Activated CD4-positive, alpha-beta T cell treated with anti-CD3 and anti-CD28 coated beads for 36 hours (primary cell): ENCODE data around the gene AKR1B1. TPM values are rescaled to one million over a fixed set of nuclear protein-coding genes. Genes with fewer than 3 reads are reported as not detected.

Source experiments
- ATAC-seq: fragments of 200-7000 bp; cut with Tn5 transposase; one replicate; pipeline ENCODE4 v1.10.0; 2021; ENCODE audit warnings: mild to moderate bottlenecking, moderate library complexity
- CTCF ChIA-PET: fragments of 350-600 bp; sonication (Branson Sonifier 250); formaldehyde crosslinking; loops from one replicate; lab custom pipeline; 2021; ENCODE audit warnings: antibody characterized with exemption; lab: Charles Lee
- POLR2A ChIA-PET: fragments of 350-600 bp; sonication (Branson Sonifier 250); formaldehyde crosslinking; loops from one replicate; lab custom pipeline; 2021; ENCODE audit warnings: antibody characterized with exemption, inconsistent platforms; lab: Charles Lee
- DNase-seq: peaks from one replicate; pipeline ENCODE4 v3.0.0-alpha.2; 2020
- H3K27ac Mint-ChIP-seq: one replicate; pipeline ENCODE4 v1.8.0; 2021; ENCODE audit warnings: mixed read lengths
- H3K27me3 Mint-ChIP-seq: one replicate; pipeline ENCODE4 v1.8.0; 2021; ENCODE audit warnings: mixed read lengths
- H3K36me3 Mint-ChIP-seq: one replicate; pipeline ENCODE4 v1.8.0; 2021; ENCODE audit warnings: low read depth, mixed read lengths
- H3K4me1 Mint-ChIP-seq: one replicate; pipeline ENCODE4 v1.8.0; 2021; ENCODE audit warnings: mixed read lengths
- H3K4me3 Mint-ChIP-seq: one replicate; pipeline ENCODE4 v1.8.0; 2021; ENCODE audit warnings: mild to moderate bottlenecking, moderate library complexity, mixed read lengths
- H3K9me3 Mint-ChIP-seq: one replicate; pipeline ENCODE4 v1.8.0; 2021; ENCODE audit warnings: low read depth, mixed read lengths
- intact Hi-C, 2 experiments: fragments of 100-400 bp; cut with DNase I in 1 of 2; cut with micrococcal nuclease in 1 of 2; formaldehyde crosslinking; loops; one replicate each; pipeline versions ENCODE4 v1.14.2 to v1.15.1; 2022 to 2024; cut with DNase I, micrococcal nuclease
- total RNA-seq, 2 experiments: library from RNA; stranded (reverse); gene quantifications; one replicate each; pipeline ENCODE4 v1.2.3, GENCODE V29; 2021

AKR1B1 gene
- total RNA-seq, 2 experiments from 2014 or later, result 88.1 to 120 TPM

GRCh38 chr7:134419875-134420274, 39.0 kb downstream of the AKR1B1 start:
- no peak overlapping the region for H3K27ac Mint-ChIP-seq
- POLR2A ChIA-PET, result no interaction called here
- no peaks in the 10 kb centered on the region for H3K36me3 Mint-ChIP-seq
- H3K4me3 Mint-ChIP-seq, result no peak overlapping the region
- ATAC-seq, result no peak
- CTCF ChIA-PET, result interaction anchor here (0.9 kb wide), 1 partner anchor 62 kb away, joined by 3 read pairs; no protein-coding TSS in a partner anchor
- no peaks in the 10 kb centered on the region for H3K4me1 Mint-ChIP-seq
- intact Hi-C loops, result no loop called here
- peaks cover 6% of the 10 kb centered on the region for H3K27me3 Mint-ChIP-seq
- no peaks in the 10 kb centered on the region for H3K9me3 Mint-ChIP-seq
- DNase-seq, result no peak

GRCh38 chr7:134419085-134419484, 39.8 kb downstream of the AKR1B1 start:
- H3K27ac Mint-ChIP-seq, result no peak overlapping the region
- CTCF ChIA-PET, result interaction anchor here (0.5 kb wide), 1 partner anchor 19 kb away, joined by 3 read pairs; no protein-coding TSS in a partner anchor
- POLR2A ChIA-PET, result no interaction called here
- intact Hi-C loops, result no loop called here
- H3K36me3 Mint-ChIP-seq, result no peaks in the 10 kb centered on the region
- H3K9me3 Mint-ChIP-seq, result no peaks in the 10 kb centered on the region
- H3K4me3 Mint-ChIP-seq, result no peak overlapping the region
- ATAC-seq (no peak), DNase-seq (no peak)
- H3K4me1 Mint-ChIP-seq, result no peaks in the 10 kb centered on the region
- peaks cover 10% of the 10 kb centered on the region for H3K27me3 Mint-ChIP-seq

- peaks cover 14% of the 10 kb centered on the region for H3K27me3 Mint-ChIP-seq
- H3K27ac Mint-ChIP-seq, result no peak overlapping the region
- ChIA-PET POLR2A (no interaction called here), CTCF (interaction anchor here (0.7 to 1.3 kb wide), 3 partner anchors 9 to 447 kb away, joined by 3 read pairs; no protein-coding TSS in a partner anchor)
- intact Hi-C loops, result no loop called here
- no peak overlapping the region for H3K4me3 Mint-ChIP-seq
- H3K4me1 Mint-ChIP-seq, result no peaks in the 10 kb centered on the region
- no peaks in the 10 kb centered on the region for H3K9me3 Mint-ChIP-seq
- no peaks in the 10 kb centered on the region for H3K36me3 Mint-ChIP-seq
- DNase-seq (no peak), ATAC-seq (no peak)
These were observed 43.2 kb downstream of the AKR1B1 start for GRCh38 chr7:134415700-134416099.

- ATAC-seq (no peak), DNase-seq (no peak)
- Mint-ChIP-seq H3K9me3 (no peaks in the 10 kb centered on the region), H3K4me3 (no peak overlapping the region), H3K27ac (no peak overlapping the region), H3K4me1 (no peaks in the 10 kb centered on the region), H3K36me3 (no peaks in the 10 kb centered on the region), H3K27me3 (peaks cover 14% of the 10 kb centered on the region)
- ChIA-PET POLR2A (no interaction called here), CTCF (no interaction called here)
- intact Hi-C loops, result no loop called here
These were observed 44.8 kb downstream of the AKR1B1 start for GRCh38 chr7:134414109-134414508.

GRCh38 chr7:134407311-134407710, 51.6 kb downstream of the AKR1B1 start:
- no peaks in the 10 kb centered on the region for H3K36me3 Mint-ChIP-seq
- H3K27me3 Mint-ChIP-seq, result peaks cover 17% of the 10 kb centered on the region
- ChIA-PET POLR2A (interaction anchor here (0.6 kb wide), 1 partner anchor 21 kb away, joined by 3 read pairs; no protein-coding TSS in a partner anchor), CTCF (no interaction called here)
- no peaks in the 10 kb centered on the region for H3K9me3 Mint-ChIP-seq
- no peak for ATAC-seq
- intact Hi-C loops, result no loop called here
- no peak for DNase-seq
- H3K4me1 Mint-ChIP-seq, result no peaks in the 10 kb centered on the region
- H3K4me3 Mint-ChIP-seq, result no peak overlapping the region
- H3K27ac Mint-ChIP-seq, result no peak overlapping the region

GRCh38 chr7:134406431-134406830, 52.5 kb downstream of the AKR1B1 start:
- no peaks in the 10 kb centered on the region for H3K4me1 Mint-ChIP-seq
- intact Hi-C loops, result no loop called here
- H3K27me3 Mint-ChIP-seq, result peaks cover 19% of the 10 kb centered on the region
- H3K9me3 Mint-ChIP-seq, result no peaks in the 10 kb centered on the region
- CTCF ChIA-PET, result interaction anchor here (0.6 to 1.3 kb wide), 2 partner anchors 9 to 17 kb away, joined by 3 read pairs; no protein-coding TSS in a partner anchor
- DNase-seq (no peak), ATAC-seq (no peak)
- no peak overlapping the region for H3K4me3 Mint-ChIP-seq
- H3K36me3 Mint-ChIP-seq, result no peaks in the 10 kb centered on the region
- POLR2A ChIA-PET, result no interaction called here
- no peak overlapping the region for H3K27ac Mint-ChIP-seq

- CTCF ChIA-PET, result interaction anchor here (1.5 kb wide), 1 partner anchor 17 kb away, joined by 3 read pairs; no protein-coding TSS in a partner anchor
- no peak overlapping the region for H3K27ac Mint-ChIP-seq
- H3K9me3 Mint-ChIP-seq, result no peaks in the 10 kb centered on the region
- DNase-seq (no peak), ATAC-seq (no peak)
- no peak overlapping the region for H3K4me3 Mint-ChIP-seq
- H3K4me1 Mint-ChIP-seq, result no peaks in the 10 kb centered on the region
- intact Hi-C loops, result no loop called here
- no peaks in the 10 kb centered on the region for H3K36me3 Mint-ChIP-seq
- H3K27me3 Mint-ChIP-seq, result peaks cover 20% of the 10 kb centered on the region
- POLR2A ChIA-PET, result no interaction called here
These were observed 53.6 kb downstream of the AKR1B1 start for GRCh38 chr7:134405299-134405698.

GRCh38 chr7:134403062-134403461, 55.8 kb downstream of the AKR1B1 start:
- ATAC-seq (no peak), DNase-seq (no peak)
- ChIA-PET CTCF (no interaction called here), POLR2A (interaction anchor here (0.8 kb wide), 1 partner anchor 117 kb away, joined by 3 read pairs; no protein-coding TSS in a partner anchor)
- no peaks in the 10 kb centered on the region for H3K9me3 Mint-ChIP-seq
- intact Hi-C loops, result no loop called here
- H3K4me3 Mint-ChIP-seq, result no peak overlapping the region
- no peaks in the 10 kb centered on the region for H3K36me3 Mint-ChIP-seq
- H3K27me3 Mint-ChIP-seq, result peaks cover 21% of the 10 kb centered on the region
- H3K27ac Mint-ChIP-seq, result no peak overlapping the region
- no peaks in the 10 kb centered on the region for H3K4me1 Mint-ChIP-seq

GRCh38 chr7:134400859-134401258, 58.0 kb downstream of the AKR1B1 start:
- Mint-ChIP-seq H3K9me3 (no peaks in the 10 kb centered on the region), H3K27me3 (peaks cover 21% of the 10 kb centered on the region), H3K27ac (no peak overlapping the region), H3K4me3 (no peak overlapping the region), H3K4me1 (no peaks in the 10 kb centered on the region), H3K36me3 (no peaks in the 10 kb centered on the region)
- DNase-seq, result no peak
- ATAC-seq, result no peak
- POLR2A ChIA-PET, result no interaction called here
- intact Hi-C loops, result no loop called here
- CTCF ChIA-PET, result no interaction called here

GRCh38 chr7:134396031-134396430, 62.9 kb downstream of the AKR1B1 start:
- POLR2A ChIA-PET, result no interaction called here
- Mint-ChIP-seq H3K4me1 (no peaks in the 10 kb centered on the region), H3K36me3 (no peaks in the 10 kb centered on the region), H3K9me3 (no peaks in the 10 kb centered on the region), H3K27ac (no peak overlapping the region), H3K27me3 (peaks cover 23% of the 10 kb centered on the region), H3K4me3 (no peak overlapping the region)
- intact Hi-C loops, result no loop called here
- DNase-seq (no peak), ATAC-seq (no peak)
- CTCF ChIA-PET, result no interaction called here

GRCh38 chr7:134395604-134396003, 63.3 kb downstream of the AKR1B1 start:
- ATAC-seq (no peak), DNase-seq (no peak)
- H3K4me1 Mint-ChIP-seq, result no peaks in the 10 kb centered on the region
- POLR2A ChIA-PET, result no interaction called here
- no peaks in the 10 kb centered on the region for H3K36me3 Mint-ChIP-seq
- H3K4me3 Mint-ChIP-seq, result no peak overlapping the region
- no peaks in the 10 kb centered on the region for H3K9me3 Mint-ChIP-seq
- intact Hi-C loops, result no loop called here
- CTCF ChIA-PET, result no interaction called here
- H3K27ac Mint-ChIP-seq, result no peak overlapping the region
- peaks cover 23% of the 10 kb centered on the region for H3K27me3 Mint-ChIP-seq

GRCh38 chr7:134394056-134394455, 64.8 kb downstream of the AKR1B1 start:
- H3K9me3 Mint-ChIP-seq, result no peaks in the 10 kb centered on the region
- H3K27ac Mint-ChIP-seq, result no peak overlapping the region
- no peak for DNase-seq
- no peak for ATAC-seq
- POLR2A ChIA-PET, result no interaction called here
- H3K4me1 Mint-ChIP-seq, result no peaks in the 10 kb centered on the region
- H3K27me3 Mint-ChIP-seq, result peaks cover 20% of the 10 kb centered on the region
- H3K36me3 Mint-ChIP-seq, result no peaks in the 10 kb centered on the region
- CTCF ChIA-PET, result no interaction called here
- intact Hi-C loops, result no loop called here
- no peak overlapping the region for H3K4me3 Mint-ChIP-seq
